AG04450 (cell line): ENCODE data around the gene SFMBT2. TPM values are rescaled to one million over a fixed set of nuclear protein-coding genes. Genes with fewer than 3 reads are reported as not detected.

Experiments used
- CTCF ChIA-PET: fragments of 300-600, 350-600 bp; formaldehyde crosslinking; extraction: SDS; loops from one replicate; lab custom pipeline; 2022; ENCODE audit warnings: antibody characterized with exemption, inconsistent platforms; lab: Charles Lee
- POLR2A ChIA-PET: fragments of 350-600 bp; formaldehyde crosslinking; extraction: SDS; loops from one replicate; lab custom pipeline; 2021; ENCODE audit warnings: antibody characterized with exemption, inconsistent platforms; lab: Yijun Ruan, JAX
- DNase-seq: peaks from one replicate; pipeline ENCODE4 v3.0.0-alpha.2; 2011; ENCODE audit warnings: low read depth, low spot score
- H3K27ac ChIP-seq: one replicate; pipeline ENCODE4 v1.5.1; 2012; ENCODE audit warnings: low read depth, low read length, control low read depth
- H3K27me3 ChIP-seq: one replicate; pipeline ENCODE4 v1.6.0; 2012; ENCODE audit warnings: low read length; ENCODE audit not compliant: control insufficient read depth, insufficient read depth
- H3K4me3 ChIP-seq: 2 replicates; pipeline ENCODE4 v1.5.1; 2011; ENCODE audit warnings: mild to moderate bottlenecking, low read depth, low read length, control low read depth
- H3K9me3 ChIP-seq: 2 replicates; pipeline ENCODE4 v1.5.1; 2012; ENCODE audit warnings: low read length; ENCODE audit not compliant: control insufficient read depth, insufficient read depth
- CTCF ChIP-seq: IDR thresholded peaks from 2 replicates; pipeline ENCODE4 v1.5.1; 2011; ENCODE audit warnings: low read depth, low read length, control low read depth, inconsistent platforms
- polyA plus RNA-seq: library from polyadenylated mRNA; depleted of rRNA; stranded (reverse); fragments of >200 nt; gene quantifications from 2 replicates; pipeline ENCODE4 v1.2.3, GENCODE V29; 2011

SFMBT2 gene
- polyA plus RNA-seq, 1 experiment = 1.4 TPM

GRCh38 chr10:7135188-7135587 lies 275.6 kb downstream of the SFMBT2 start:
- H3K9me3 ChIP-seq = no peaks in the 10 kb centered on the region; the same call in 1 of the 2 replicates
- POLR2A ChIA-PET = no interaction called here
- no peak overlapping the region for H3K4me3 ChIP-seq

GRCh38 chr10:7134448-7134847 lies 276.4 kb downstream of the SFMBT2 start:
- CTCF ChIA-PET = interaction anchor here (1.3 kb wide), 1 partner anchor 13 kb away, joined by 4 read pairs; no protein-coding TSS in a partner anchor
- no peak for TF ChIP-seq CTCF
- DNase-seq = no peak
- POLR2A ChIA-PET = no interaction called here
- Histone ChIP-seq H3K4me3 (no peak overlapping the region), H3K27me3 (no peaks in the 10 kb centered on the region), H3K9me3 (no peaks in the 10 kb centered on the region; the same call in 1 of the 2 replicates), H3K27ac (no peak overlapping the region)

More at GRCh38 chr10:7135188-7135587, 275.6 kb downstream of the SFMBT2 start:
- CTCF ChIA-PET = interaction anchor here (1.3 kb wide), 1 partner anchor 14 kb away, joined by 4 read pairs; no protein-coding TSS in a partner anchor
- Histone ChIP-seq H3K27me3 (no peaks in the 10 kb centered on the region), H3K27ac (no peak overlapping the region)
- TF ChIP-seq CTCF = no peak
- no peak for DNase-seq

GRCh38 chr10:7133958-7134357 lies 276.9 kb downstream of the SFMBT2 start:
- CTCF ChIA-PET = no interaction called here
- H3K27ac ChIP-seq = no peak overlapping the region
- H3K4me3 ChIP-seq = no peak overlapping the region
- POLR2A ChIA-PET = no interaction called here
- no peak for DNase-seq
- H3K9me3 ChIP-seq = no peaks in the 10 kb centered on the region; the same call in 1 of the 2 replicates
- H3K27me3 ChIP-seq = no peaks in the 10 kb centered on the region
- no peak for TF ChIP-seq CTCF

- Histone ChIP-seq H3K27ac (no peak overlapping the region), H3K4me3 (no peak overlapping the region), H3K27me3 (no peaks in the 10 kb centered on the region), H3K9me3 (no peaks in the 10 kb centered on the region; the same call in 1 of the 2 replicates)
- ChIA-PET CTCF (no interaction called here), POLR2A (no interaction called here)
- no peak for TF ChIP-seq CTCF
- DNase-seq = no peak
Observed at GRCh38 chr10:7133278-7133677, 277.6 kb downstream of the SFMBT2 start.

- CTCF ChIA-PET = no interaction called here
- no peak for TF ChIP-seq CTCF
Observed at GRCh38 chr10:7130191-7130911, 280.5 kb downstream of the SFMBT2 start.

More at GRCh38 chr10:7130191-7130911, 280.5 kb downstream of the SFMBT2 start:
- no peak overlapping the region for H3K27ac ChIP-seq
- DNase-seq = no peak
- POLR2A ChIA-PET = no interaction called here
- no peaks in the 10 kb centered on the region; the same call in 1 of the 2 replicates for H3K9me3 ChIP-seq
- H3K27me3 ChIP-seq = peaks cover 7% of the 10 kb centered on the region
- H3K4me3 ChIP-seq = no peak overlapping the region
